HEK293 (cell line): Measurements from ENCODE around the gene KIAA0586.

ENCODE experiments used
- CTCF ChIA-PET: fragments of 350-600 bp; formaldehyde crosslinking; extraction: SDS; loops from one replicate; lab custom pipeline; 2021; ENCODE audit warnings: antibody characterized with exemption; lab: Yijun Ruan, JAX
- POLR2A ChIA-PET: fragments of 300-600 bp; formaldehyde crosslinking; extraction: SDS; loops from one replicate; lab custom pipeline; 2020; ENCODE audit warnings: antibody characterized with exemption, inconsistent platforms; lab: Yijun Ruan, JAX
- H3K27ac ChIP-seq: fragments of 200-500 bp; sonication (Bioruptor generic); 2 replicates; pipeline ENCODE4 v1.5.1; 2014; ENCODE audit warnings: low read depth, low read length, control low read depth, inconsistent platforms; ENCODE audit errors: extremely low read depth
- H3K36me3 ChIP-seq, 2 experiments: fragments of 200-500 bp in 1 of 2; sonication (Bioruptor generic) in 1 of 2; 1 replicate in 1 of 2; 2 replicates in 1 of 2; pipeline ENCODE4 v1.5.1; 2014 to 2017; ENCODE audit warnings: inconsistent platforms in 2 of 2, low read length in 2 of 2; ENCODE audit not compliant: control insufficient read depth in 2 of 2, insufficient read depth in 1 of 2
- H3K4me1 ChIP-seq: fragments of 200-500 bp; sonication (Bioruptor generic); 2 replicates; pipeline ENCODE4 v1.5.1; 2014; ENCODE audit warnings: mild to moderate bottlenecking, low read length, inconsistent platforms; ENCODE audit not compliant: control insufficient read depth, insufficient read depth
- H3K4me3 ChIP-seq: 2 replicates; pipeline ENCODE4 v1.5.1; 2011; ENCODE audit warnings: low read depth, mild to moderate bottlenecking, control low read depth, low read length, moderate library complexity
- H3K9me3 ChIP-seq: fragments of 200-500 bp; sonication (Bioruptor generic); 2 replicates; pipeline ENCODE4 v1.5.1; 2014; ENCODE audit warnings: low read depth, low read length, inconsistent platforms; ENCODE audit not compliant: control insufficient read depth, insufficient read depth
- FEZF1 ChIP-seq: fragments of 450-650 bp; formaldehyde crosslinking; IDR thresholded peaks from 2 replicates; pipeline ENCODE4 v1.5.1; 2016; ENCODE audit warnings: missing biosample characterization, missing genetic modification characterization
- HOXC10 ChIP-seq: sonication (generic); formaldehyde crosslinking; IDR thresholded peaks from 2 replicates; pipeline ENCODE4 v1.8.1; 2023; ENCODE audit warnings: mild to moderate bottlenecking, missing genetic modification reagents
- KLF9 ChIP-seq: fragments of 450-650 bp; formaldehyde crosslinking; IDR thresholded peaks from 2 replicates; pipeline ENCODE4 v1.5.1; 2016; ENCODE audit warnings: missing biosample characterization, missing genetic modification characterization, low read depth
- ZBTB7A ChIP-seq: fragments of 450-650 bp; formaldehyde crosslinking; IDR thresholded peaks from 2 replicates; pipeline ENCODE4 v1.5.1; 2016; ENCODE audit warnings: low read depth, missing biosample characterization, missing genetic modification characterization
- ZFP37 ChIP-seq: fragments of 450-650 bp; formaldehyde crosslinking; IDR thresholded peaks from 2 replicates; pipeline ENCODE4 v1.5.1; 2016; ENCODE audit warnings: missing biosample characterization, missing genetic modification characterization
- ZNF133 ChIP-seq: fragments of 450-650 bp; formaldehyde crosslinking; IDR thresholded peaks from 2 replicates; pipeline ENCODE4 v1.5.1; 2016; ENCODE audit warnings: missing biosample characterization, missing genetic modification characterization
- ZNF148 ChIP-seq: fragments of 450-650 bp; formaldehyde crosslinking; IDR thresholded peaks from 2 replicates; pipeline ENCODE4 v1.5.0; 2017; ENCODE audit warnings: missing biosample characterization, missing genetic modification characterization, borderline replicate concordance
- ZNF19 ChIP-seq: fragments of 450-650 bp; formaldehyde crosslinking; IDR thresholded peaks from 2 replicates; pipeline ENCODE4; 2016; ENCODE audit warnings: missing biosample characterization, missing genetic modification characterization, low read depth
- ZNF37A ChIP-seq: fragments of 450-650 bp; IDR thresholded peaks from 2 replicates; pipeline ENCODE4 v1.5.1; 2018; ENCODE audit warnings: missing biosample characterization, missing genetic modification characterization
- ZNF416 ChIP-seq: fragments of 450-650 bp; formaldehyde crosslinking; IDR thresholded peaks from 2 replicates; pipeline ENCODE4 v1.5.1; 2016; ENCODE audit warnings: missing biosample characterization, missing genetic modification characterization
- ZNF600 ChIP-seq: fragments of 450-650 bp; formaldehyde crosslinking; IDR thresholded peaks from 2 replicates; pipeline ENCODE4 v1.5.1; 2016; ENCODE audit warnings: missing biosample characterization, missing genetic modification characterization
- ZNF639 ChIP-seq: fragments of 450-650 bp; formaldehyde crosslinking; IDR thresholded peaks from 2 replicates; pipeline ENCODE4 v1.5.1; 2016; ENCODE audit warnings: missing biosample characterization, missing genetic modification characterization
- TF ChIP-seq, protein P1 (sequence below): fragments of 450-650 bp; formaldehyde crosslinking; IDR thresholded peaks from 2 replicates; pipeline ENCODE4 v1.5.1; 2016; ENCODE audit warnings: missing biosample characterization, missing genetic modification characterization
- TF ChIP-seq, protein P2 (sequence below): fragments of 450-650 bp; formaldehyde crosslinking; IDR thresholded peaks from 2 replicates; pipeline ENCODE4 v1.5.1; 2017; ENCODE audit warnings: missing biosample characterization, missing genetic modification characterization
- TF ChIP-seq, protein P3 (sequence below): fragments of 450-650 bp; formaldehyde crosslinking; IDR thresholded peaks from 2 replicates; pipeline ENCODE4 v1.5.1; 2017; ENCODE audit warnings: missing biosample characterization, missing genetic modification characterization

KIAA0586 gene

GRCh38 chr14:58599707-58600106, 172.2 kb downstream of the KIAA0586 start:
- TF ChIP-seq ZBTB7A (no peak), ZNF416 (no peak), KLF9 (tag by site-specific recombination) (no peak), ZNF37A (no peak), ZNF133 (tag by site-specific recombination) (no peak), ZNF148 (tag by site-specific recombination) (no peak), ZNF19 (tag by site-specific recombination) (no peak), ZNF639 (tag by site-specific recombination) (no peak), ZNF600 (tag by site-specific recombination) (no peak), HOXC10 (CRISPR knock-in tag) (no peak), ZFP37 (tag by site-specific recombination) (no peak), FEZF1 (tag by site-specific recombination) (no peak)
- TF ChIP-seq, protein P1, sequence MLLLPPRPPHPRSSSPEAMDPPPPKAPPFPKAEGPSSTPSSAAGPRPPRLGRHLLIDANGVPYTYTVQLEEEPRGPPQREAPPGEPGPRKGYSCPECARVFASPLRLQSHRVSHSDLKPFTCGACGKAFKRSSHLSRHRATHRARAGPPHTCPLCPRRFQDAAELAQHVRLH (tag by site-specific recombination): no peak
- TF ChIP-seq, protein P2, sequence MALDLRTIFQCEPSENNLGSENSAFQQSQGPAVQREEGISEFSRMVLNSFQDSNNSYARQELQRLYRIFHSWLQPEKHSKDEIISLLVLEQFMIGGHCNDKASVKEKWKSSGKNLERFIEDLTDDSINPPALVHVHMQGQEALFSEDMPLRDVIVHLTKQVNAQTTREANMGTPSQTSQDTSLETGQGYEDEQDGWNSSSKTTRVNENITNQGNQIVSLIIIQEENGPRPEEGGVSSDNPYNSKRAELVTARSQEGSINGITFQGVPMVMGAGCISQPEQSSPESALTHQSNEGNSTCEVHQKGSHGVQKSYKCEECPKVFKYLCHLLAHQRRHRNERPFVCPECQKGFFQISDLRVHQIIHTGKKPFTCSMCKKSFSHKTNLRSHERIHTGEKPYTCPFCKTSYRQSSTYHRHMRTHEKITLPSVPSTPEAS (tag by site-specific recombination): no peak
- TF ChIP-seq, protein P3, sequence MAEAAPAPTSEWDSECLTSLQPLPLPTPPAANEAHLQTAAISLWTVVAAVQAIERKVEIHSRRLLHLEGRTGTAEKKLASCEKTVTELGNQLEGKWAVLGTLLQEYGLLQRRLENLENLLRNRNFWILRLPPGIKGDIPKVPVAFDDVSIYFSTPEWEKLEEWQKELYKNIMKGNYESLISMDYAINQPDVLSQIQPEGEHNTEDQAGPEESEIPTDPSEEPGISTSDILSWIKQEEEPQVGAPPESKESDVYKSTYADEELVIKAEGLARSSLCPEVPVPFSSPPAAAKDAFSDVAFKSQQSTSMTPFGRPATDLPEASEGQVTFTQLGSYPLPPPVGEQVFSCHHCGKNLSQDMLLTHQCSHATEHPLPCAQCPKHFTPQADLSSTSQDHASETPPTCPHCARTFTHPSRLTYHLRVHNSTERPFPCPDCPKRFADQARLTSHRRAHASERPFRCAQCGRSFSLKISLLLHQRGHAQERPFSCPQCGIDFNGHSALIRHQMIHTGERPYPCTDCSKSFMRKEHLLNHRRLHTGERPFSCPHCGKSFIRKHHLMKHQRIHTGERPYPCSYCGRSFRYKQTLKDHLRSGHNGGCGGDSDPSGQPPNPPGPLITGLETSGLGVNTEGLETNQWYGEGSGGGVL (tag by site-specific recombination): no peak
- H3K4me3 ChIP-seq: no peak overlapping the region
- CTCF ChIA-PET: interaction anchor here (0.7 kb wide), 1 partner anchor 10 kb away, joined by 3 read pairs; no protein-coding TSS in a partner anchor
- no peaks in the 10 kb centered on the region for H3K4me1 ChIP-seq
- no peaks in the 10 kb centered on the region for H3K36me3 ChIP-seq
- H3K27ac ChIP-seq: no peak overlapping the region
- H3K9me3 ChIP-seq: no peaks in the 10 kb centered on the region
- POLR2A ChIA-PET: no interaction called here
